A549 treated with RU486 at 1 μM for 4 hours (cell line): ENCODE data around the gene TEX26. TPM values are rescaled to one million over a fixed set of nuclear protein-coding genes. Genes with fewer than 3 reads are reported as not detected.

Experiments used
- total RNA-seq: library from RNA; stranded (reverse); fragments of 200-300 nt; extraction: Qiagen RNA extraction; gene quantifications from 5 replicates; pipeline ENCODE4 v1.2.3, GENCODE V29; 2022; ENCODE audit warnings: low read depth

The TEX26 gene
- not detected in 5 replicates for total RNA-seq

DNA sequence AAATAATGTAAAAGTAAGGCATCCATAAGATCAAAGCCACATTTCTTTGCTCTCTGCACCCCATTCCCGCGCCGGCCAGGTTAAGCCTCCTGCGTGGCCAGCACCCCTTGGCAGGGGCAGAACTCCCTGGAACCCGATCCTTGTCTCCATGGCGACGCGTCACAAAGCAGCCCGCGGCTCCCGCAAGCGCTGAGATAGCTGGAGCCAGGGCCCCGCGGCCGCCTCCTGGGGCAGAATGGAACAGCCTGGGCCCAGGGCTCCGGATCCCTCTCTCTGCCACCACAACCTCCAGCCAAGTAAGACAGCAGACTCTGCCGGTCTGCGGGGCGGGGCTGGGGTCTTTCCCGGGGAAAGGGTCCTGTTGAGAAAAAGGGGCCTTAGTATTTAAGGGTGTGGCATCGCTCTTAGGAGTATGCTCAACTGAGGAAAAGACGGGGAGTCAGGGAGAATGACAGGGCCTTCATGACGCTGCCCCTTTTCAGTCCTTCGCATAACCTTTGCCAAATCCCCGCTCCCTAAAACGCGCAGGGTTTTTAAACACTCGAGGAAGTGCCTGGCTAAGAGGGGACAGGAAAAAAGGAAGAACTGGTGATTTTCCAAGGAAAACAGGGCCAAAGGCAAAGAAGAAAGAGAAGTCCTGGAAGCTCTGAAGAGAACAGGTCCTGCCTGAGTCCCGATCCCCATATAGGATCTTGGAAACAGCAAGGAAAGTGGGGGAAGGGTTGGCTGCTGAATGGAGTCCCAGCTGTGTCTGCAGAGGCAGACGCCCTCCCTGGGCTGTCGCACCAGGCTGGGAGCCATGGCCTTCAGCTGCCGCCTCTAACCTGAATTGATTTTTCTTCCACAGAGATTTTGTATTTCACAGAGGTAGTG is at the start of gene TEX26:
TSS of gene TEX26 (plus strand) at position 176 of the 873 bp plus-strand sequence. CDS start at position 236, 60 bp downstream.

DNA sequence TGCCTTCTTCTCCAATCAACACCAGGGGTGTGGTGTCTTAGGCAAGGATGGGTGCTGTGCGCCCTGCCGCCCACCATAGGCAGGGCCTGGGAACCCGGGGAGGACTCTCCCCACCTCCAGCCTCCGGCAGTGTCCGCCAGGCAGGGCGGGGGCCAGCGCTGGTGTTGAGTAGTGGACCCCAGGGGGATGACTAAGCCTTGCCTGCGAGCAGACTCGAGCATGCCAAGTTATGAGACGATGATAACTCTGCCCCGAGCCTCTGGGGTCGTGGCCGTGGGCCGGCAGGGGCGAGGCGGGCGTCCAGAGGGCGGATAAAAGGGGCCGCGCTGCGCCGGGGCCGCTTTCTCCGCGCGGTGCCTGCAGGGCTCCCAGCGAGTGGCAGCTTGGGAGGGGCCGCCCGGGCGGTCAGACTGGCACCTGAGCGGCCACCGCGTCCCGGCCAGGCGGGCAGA is 26.5 kb upstream of the TEX26 start, which contains the start of gene MEDAG:
TSS of gene MEDAG (plus strand) at position 340 of the 452 bp plus-strand sequence. CDS start 245 bp downstream, outside the sequence.

Other genes with a start within 250 kb of the TEX26 start
- gene ALOX5AP, start 197.1 kb upstream of the TEX26 start, total RNA-seq, result 1.9 to 4.5 TPM (median 3.0 TPM) in 5 replicates
- gene MEDAG, start 26.4 kb upstream of the TEX26 start, total RNA-seq, result 0.09 to 0.23 TPM (median 0.13 TPM) in 3 of 5 replicates, not detected in the others
- 85.3 to 121 TPM (median 97.3 TPM) in 5 replicates for gene HSPH1, start 229.2 kb downstream of the TEX26 start, total RNA-seq